MG63 (cell line): Measurements from ENCODE around the gene RAB37. TPM values are rescaled to one million over a fixed set of nuclear protein-coding genes. Genes with fewer than 3 reads are reported as not detected.

Source experiments
- DNase-seq: peaks from one replicate; pipeline ENCODE4 v3.0.0-alpha.2; 2020
- H3K27me3 ChIP-seq: fragments of 250-450 bp; sonication (Bioruptor Pico); 2 replicates; pipeline ENCODE4 v1.5.1; 2020; ENCODE audit warnings: mild to moderate bottlenecking, moderate library complexity
- H3K36me3 ChIP-seq: fragments of 250-450 bp; sonication (Bioruptor Pico); 2 replicates; pipeline ENCODE4 v1.5.1; 2020; ENCODE audit warnings: mild to moderate bottlenecking, moderate library complexity
- H3K4me3 ChIP-seq: fragments of 250-450 bp; sonication (Bioruptor Pico); 2 replicates; pipeline ENCODE4 v1.5.1; 2020; ENCODE audit warnings: mild to moderate bottlenecking, moderate library complexity
- H3K9me3 ChIP-seq: fragments of 250-450 bp; sonication (Bioruptor Pico); 2 replicates; pipeline ENCODE4 v1.5.1; 2020; ENCODE audit warnings: mild to moderate bottlenecking, moderate library complexity
- total RNA-seq: library from RNA; depleted of rRNA; stranded (reverse); fragments of >200 nt; shearing (Covaris generic); gene quantifications from 2 replicates; pipeline ENCODE4 v1.2.3, GENCODE V29; 2014; ENCODE audit warnings: low replicate concordance; rRNA removed

Gene RAB37
- total RNA-seq = not detected in 2 replicates

GRCh38 chr17:74736513-74737298 is at the start of gene RAB37:
Gene RAB37, plus strand, starts transcription at chr17:74737256. Its CDS starts 17 bp downstream, at chr17:74737273.
- Histone ChIP-seq H3K36me3 (no peaks in the 10 kb centered on the region), H3K9me3 (no peaks in the 10 kb centered on the region), H3K4me3 (no peak within 1 kb of the TSS), H3K27me3 (peaks cover 22% of the 10 kb centered on the region)
- DNase-seq = no peak

GRCh38 chr17:74687886-74688285 is 49.2 kb upstream of the RAB37 start:
- H3K9me3 ChIP-seq = no peaks in the 10 kb centered on the region
- H3K36me3 ChIP-seq = no peaks in the 10 kb centered on the region
- H3K27me3 ChIP-seq = peaks cover 39% of the 10 kb centered on the region
- H3K4me3 ChIP-seq = no peak overlapping the region
- DNase-seq = no peak

GRCh38 chr17:74690409-74690825 is 46.6 kb upstream of the RAB37 start:
- H3K27me3 ChIP-seq = peaks cover 35% of the 10 kb centered on the region
- no peaks in the 10 kb centered on the region for H3K9me3 ChIP-seq
- H3K36me3 ChIP-seq = no peaks in the 10 kb centered on the region
- no peak for DNase-seq
- no peak overlapping the region for H3K4me3 ChIP-seq

- H3K9me3 ChIP-seq = no peaks in the 10 kb centered on the region
- H3K27me3 ChIP-seq = peaks cover 39% of the 10 kb centered on the region
- DNase-seq = no peak
- H3K4me3 ChIP-seq = no peak overlapping the region
- H3K36me3 ChIP-seq = no peaks in the 10 kb centered on the region
Measured at GRCh38 chr17:74691151-74691550, 45.9 kb upstream of the RAB37 start.

GRCh38 chr17:74694081-74694480 is 43.0 kb upstream of the RAB37 start:
- H3K36me3 ChIP-seq = no peaks in the 10 kb centered on the region
- H3K27me3 ChIP-seq = peaks cover 32% of the 10 kb centered on the region
- H3K9me3 ChIP-seq = no peaks in the 10 kb centered on the region
- H3K4me3 ChIP-seq = no peak overlapping the region
- DNase-seq = no peak

GRCh38 chr17:74695629-74696028 is 41.4 kb upstream of the RAB37 start:
- Histone ChIP-seq H3K9me3 (no peaks in the 10 kb centered on the region), H3K4me3 (no peak overlapping the region), H3K27me3 (peaks cover 26% of the 10 kb centered on the region), H3K36me3 (no peaks in the 10 kb centered on the region)
- DNase-seq = no peak

GRCh38 chr17:74697515-74697914 is 39.5 kb upstream of the RAB37 start:
- Histone ChIP-seq H3K36me3 (no peaks in the 10 kb centered on the region), H3K27me3 (peaks cover 24% of the 10 kb centered on the region), H3K9me3 (no peaks in the 10 kb centered on the region), H3K4me3 (no peak overlapping the region)
- DNase-seq = no peak

GRCh38 chr17:74698069-74698468 is 39.0 kb upstream of the RAB37 start:
- Histone ChIP-seq H3K36me3 (no peaks in the 10 kb centered on the region), H3K27me3 (peaks cover 23% of the 10 kb centered on the region), H3K9me3 (no peaks in the 10 kb centered on the region), H3K4me3 (no peak overlapping the region)
- DNase-seq = no peak

GRCh38 chr17:74699236-74699635 is 37.8 kb upstream of the RAB37 start:
- H3K9me3 ChIP-seq = no peaks in the 10 kb centered on the region
- no peaks in the 10 kb centered on the region for H3K36me3 ChIP-seq
- H3K27me3 ChIP-seq = peaks cover 23% of the 10 kb centered on the region
- H3K4me3 ChIP-seq = no peak overlapping the region
- no peak for DNase-seq

- Histone ChIP-seq H3K27me3 (peaks cover 26% of the 10 kb centered on the region), H3K4me3 (no peak overlapping the region), H3K9me3 (no peaks in the 10 kb centered on the region), H3K36me3 (no peaks in the 10 kb centered on the region)
- no peak for DNase-seq
Measured at GRCh38 chr17:74702116-74702871, 34.8 kb upstream of the RAB37 start.

GRCh38 chr17:74703311-74703710 is 33.7 kb upstream of the RAB37 start:
- no peak overlapping the region for H3K4me3 ChIP-seq
- peaks cover 24% of the 10 kb centered on the region for H3K27me3 ChIP-seq
- H3K9me3 ChIP-seq = no peaks in the 10 kb centered on the region
- DNase-seq = no peak
- H3K36me3 ChIP-seq = no peaks in the 10 kb centered on the region

GRCh38 chr17:74704544-74704943 is 32.5 kb upstream of the RAB37 start:
- no peak overlapping the region for H3K4me3 ChIP-seq
- no peaks in the 10 kb centered on the region for H3K9me3 ChIP-seq
- no peaks in the 10 kb centered on the region for H3K36me3 ChIP-seq
- peaks cover 24% of the 10 kb centered on the region for H3K27me3 ChIP-seq
- DNase-seq = no peak

- DNase-seq = no peak
- no peak overlapping the region for H3K4me3 ChIP-seq
Measured at GRCh38 chr17:74711058-74711824, 25.8 kb upstream of the RAB37 start.

GRCh38 chr17:74712301-74712700 is 24.8 kb upstream of the RAB37 start:
- Histone ChIP-seq H3K4me3 (no peak overlapping the region), H3K36me3 (no peaks in the 10 kb centered on the region), H3K9me3 (no peaks in the 10 kb centered on the region), H3K27me3 (peaks cover 12% of the 10 kb centered on the region)
- no peak for DNase-seq

More at GRCh38 chr17:74711058-74711824, 25.8 kb upstream of the RAB37 start:
- no peaks in the 10 kb centered on the region for H3K9me3 ChIP-seq
- H3K27me3 ChIP-seq = peaks cover 17% of the 10 kb centered on the region
- H3K36me3 ChIP-seq = no peaks in the 10 kb centered on the region

- Histone ChIP-seq H3K36me3 (no peaks in the 10 kb centered on the region), H3K27me3 (peaks cover 12% of the 10 kb centered on the region), H3K9me3 (no peaks in the 10 kb centered on the region), H3K4me3 (no peak within 1 kb of the TSS)
- DNase-seq = no peak
Measured at GRCh38 chr17:74712756-74713155, 24.3 kb upstream of the RAB37 start, which contains the start of gene CD300LF. Gene CD300LF, minus strand, starts transcription at chr17:74712923. Its CDS starts 57 bp downstream, at chr17:74712866.

- Histone ChIP-seq H3K4me3 (no peak overlapping the region), H3K9me3 (no peaks in the 10 kb centered on the region), H3K36me3 (no peaks in the 10 kb centered on the region), H3K27me3 (peaks cover 13% of the 10 kb centered on the region)
- DNase-seq = no peak
Measured at GRCh38 chr17:74713171-74713755, 23.8 kb upstream of the RAB37 start.
